Measurements from ENCODE around the gene SLC19A1. TPM values are rescaled to one million over a fixed set of nuclear protein-coding genes. Genes with fewer than 3 reads are reported as not detected.

Gene SLC19A1
- polyA plus RNA-seq, 10 donors: 11.9 to 19.9 (median 14.1) TPM

GRCh38 chr21:45494135-45494850, 47.9 kb downstream of the SLC19A1 start:
- DNase-seq: no peak

GRCh38 chr21:45493401-45494001, 48.7 kb downstream of the SLC19A1 start:
- DNase-seq: no peak

- no peak for DNase-seq
Observed at GRCh38 chr21:45492765-45493164, 49.5 kb downstream of the SLC19A1 start.

GRCh38 chr21:45491623-45492022, 50.6 kb downstream of the SLC19A1 start:
- DNase-seq: no peak

GRCh38 chr21:45491056-45491455, 51.2 kb downstream of the SLC19A1 start:
- DNase-seq: no peak

- no peak for DNase-seq
Observed at GRCh38 chr21:45490049-45490731, 52.0 kb downstream of the SLC19A1 start.

GRCh38 chr21:45489722-45489982, 52.6 kb downstream of the SLC19A1 start:
- no peak for DNase-seq

- no peak for DNase-seq
Observed at GRCh38 chr21:45488931-45489721, 53.1 kb downstream of the SLC19A1 start.

GRCh38 chr21:45487891-45488600, 54.2 kb downstream of the SLC19A1 start:
- no peak for DNase-seq

GRCh38 chr21:45487161-45487806, 55.0 kb downstream of the SLC19A1 start:
- no peak for DNase-seq

- no peak for DNase-seq
Observed at GRCh38 chr21:45486443-45487160, 55.6 kb downstream of the SLC19A1 start.

- no peak for DNase-seq
Observed at GRCh38 chr21:45485686-45486442, 56.4 kb downstream of the SLC19A1 start.

GRCh38 chr21:45484318-45484717, 57.9 kb downstream of the SLC19A1 start:
- no peak for DNase-seq

GRCh38 chr21:45482899-45483821, 59.1 kb downstream of the SLC19A1 start:
- peak in 2 of 3 donors; percentile 16 to 39 for DNase-seq

GRCh38 chr21:45481977-45482898, 60.0 kb downstream of the SLC19A1 start:
- DNase-seq: no peak

- no peak for DNase-seq
Observed at GRCh38 chr21:45481566-45481965, 60.7 kb downstream of the SLC19A1 start.

- no peak for DNase-seq
Observed at GRCh38 chr21:45480701-45481500, 61.3 kb downstream of the SLC19A1 start.
